Epithelial cell of proximal tubule (primary cell): ENCODE results near the gene SARNP. TPM values are rescaled to one million over a fixed set of nuclear protein-coding genes. Genes with fewer than 3 reads are reported as not detected.

Experiments used
- DNase-seq: peaks from one replicate; pipeline ENCODE4 v3.0.0-alpha.2; 2011; ENCODE audit warnings: low read depth
- H3K4me3 ChIP-seq: 2 replicates; pipeline ENCODE4 v1.5.1; 2011; ENCODE audit warnings: low read depth, mild to moderate bottlenecking, low read length
- total RNA-seq: library from RNA; depleted of rRNA; stranded (reverse); fragments of >200 nt; gene quantifications from 2 replicates; pipeline ENCODE4 v1.2.3, GENCODE V29; 2015
- TF ChIP-seq, protein P1 (sequence below): conservative IDR thresholded peaks from 2 replicates; pipeline ENCODE4 v1.5.1; 2012; ENCODE audit warnings: low read depth, mild to moderate bottlenecking, low read length

SARNP gene
- total RNA-seq, 1 donor from 2014 or later: 203 TPM

GRCh38 chr12:55721601-55722213, 95.8 kb downstream of the SARNP start:
- TF ChIP-seq, protein P1, sequence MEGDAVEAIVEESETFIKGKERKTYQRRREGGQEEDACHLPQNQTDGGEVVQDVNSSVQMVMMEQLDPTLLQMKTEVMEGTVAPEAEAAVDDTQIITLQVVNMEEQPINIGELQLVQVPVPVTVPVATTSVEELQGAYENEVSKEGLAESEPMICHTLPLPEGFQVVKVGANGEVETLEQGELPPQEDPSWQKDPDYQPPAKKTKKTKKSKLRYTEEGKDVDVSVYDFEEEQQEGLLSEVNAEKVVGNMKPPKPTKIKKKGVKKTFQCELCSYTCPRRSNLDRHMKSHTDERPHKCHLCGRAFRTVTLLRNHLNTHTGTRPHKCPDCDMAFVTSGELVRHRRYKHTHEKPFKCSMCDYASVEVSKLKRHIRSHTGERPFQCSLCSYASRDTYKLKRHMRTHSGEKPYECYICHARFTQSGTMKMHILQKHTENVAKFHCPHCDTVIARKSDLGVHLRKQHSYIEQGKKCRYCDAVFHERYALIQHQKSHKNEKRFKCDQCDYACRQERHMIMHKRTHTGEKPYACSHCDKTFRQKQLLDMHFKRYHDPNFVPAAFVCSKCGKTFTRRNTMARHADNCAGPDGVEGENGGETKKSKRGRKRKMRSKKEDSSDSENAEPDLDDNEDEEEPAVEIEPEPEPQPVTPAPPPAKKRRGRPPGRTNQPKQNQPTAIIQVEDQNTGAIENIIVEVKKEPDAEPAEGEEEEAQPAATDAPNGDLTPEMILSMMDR: no peak
- no peak for DNase-seq
- peak overlapping the region; percentile 26 for H3K4me3 ChIP-seq

DNA sequence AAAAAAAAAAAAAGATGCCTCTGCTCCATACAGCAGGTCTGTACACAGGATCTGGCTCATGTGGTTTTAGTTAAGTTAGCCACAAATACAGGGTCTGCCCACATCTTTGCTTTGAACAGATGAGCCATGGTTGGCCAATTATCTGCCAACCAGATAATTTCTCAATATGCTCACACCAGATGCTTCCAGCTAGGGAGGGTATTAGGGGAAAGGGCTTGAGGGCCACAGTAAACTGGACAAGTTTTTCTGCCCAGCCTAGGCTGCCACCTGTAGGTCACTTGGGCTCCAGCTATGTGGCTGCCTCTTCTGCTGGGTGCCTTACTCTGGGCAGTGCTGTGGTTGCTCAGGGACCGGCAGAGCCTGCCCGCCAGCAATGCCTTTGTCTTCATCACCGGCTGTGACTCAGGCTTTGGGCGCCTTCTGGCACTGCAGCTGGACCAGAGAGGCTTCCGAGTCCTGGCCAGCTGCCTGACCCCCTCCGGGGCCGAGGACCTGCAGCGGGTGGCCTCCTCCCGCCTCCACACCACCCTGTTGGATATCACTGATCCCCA, 96.6 kb downstream of the SARNP start:
- peak overlapping the region; percentile 42 for H3K4me3 ChIP-seq
- TF ChIP-seq, protein P1: peak; percentile 70

GRCh38 chr12:55720071-55720564, 97.4 kb downstream of the SARNP start, which contains the start of gene RDH5:
Gene RDH5 (plus strand): TSS chr12:55720393. CDS start chr12:55721185, 792 bp downstream.
- peak within 1 kb of the TSS; percentile 42 for H3K4me3 ChIP-seq
- DNase-seq: no peak
- TF ChIP-seq, protein P1: no peak

More for the DNA sequence above, 96.6 kb downstream of the SARNP start:
- DNase-seq: no peak

DNA sequence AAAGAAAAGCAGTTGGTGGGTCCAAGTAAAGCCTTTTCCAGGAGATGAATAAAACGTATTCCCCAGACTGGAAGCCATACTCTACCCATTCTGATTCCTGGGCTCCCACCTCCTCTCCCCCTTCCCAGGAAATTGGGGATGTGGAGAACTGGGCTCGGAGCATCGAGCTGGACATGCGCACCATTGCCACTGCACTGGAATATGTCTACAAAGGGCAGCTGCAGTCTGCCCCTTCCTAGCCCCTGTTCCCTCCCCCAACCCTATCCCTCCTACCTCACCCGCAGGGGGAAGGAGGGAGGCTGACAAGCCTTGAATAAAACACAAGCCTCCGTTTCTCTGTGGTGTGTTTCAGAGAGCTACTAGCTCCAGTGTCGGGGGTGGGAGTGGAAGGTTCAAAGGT, 98.2 kb downstream of the SARNP start:
- no peak for DNase-seq
- H3K4me3 ChIP-seq: no peak overlapping the region
- TF ChIP-seq, protein P1: no peak

- H3K4me3 ChIP-seq: no peak overlapping the region
- TF ChIP-seq, protein P1: no peak
Observed at GRCh38 chr12:55718624-55719275, 98.8 kb downstream of the SARNP start.

GRCh38 chr12:55718015-55718414, 99.5 kb downstream of the SARNP start:
- no peak for DNase-seq
- TF ChIP-seq, protein P1: no peak
- H3K4me3 ChIP-seq: peak overlapping the region; percentile 76

More at GRCh38 chr12:55718624-55719275, 98.8 kb downstream of the SARNP start:
- DNase-seq: no peak
